Bronchial epithelial cell (primary cell): ENCODE results near the gene KCNN3. TPM values are rescaled to one million over a fixed set of nuclear protein-coding genes. Genes with fewer than 3 reads are reported as not detected.
A peak's percentile ranks its signal among the peaks of the same experiment; 100 is the strongest.

Source experiments
- DNase-seq: peaks from one replicate; pipeline ENCODE4 v3.0.0-alpha.2; 2010; ENCODE audit warnings: low read depth
- FAIRE-seq: peaks from 2 replicates; lab custom pipeline; 2011; peaks lifted over from hg19 to GRCh38; lab: Jason Lieb, UNC
- H3K27me3 ChIP-seq: 2 replicates; pipeline ENCODE4 v1.5.1; 2011; ENCODE audit warnings: low read length; ENCODE audit not compliant: control insufficient read depth, insufficient read depth
- H3K36me3 ChIP-seq: 2 replicates; pipeline ENCODE4 v1.5.1; 2011; ENCODE audit warnings: low read length; ENCODE audit not compliant: control insufficient read depth, insufficient read depth
- H3K4me3 ChIP-seq: 2 replicates; pipeline ENCODE4 v1.5.1; 2011; ENCODE audit warnings: mild to moderate bottlenecking, low read depth, low read length, control low read depth
- CTCF ChIP-seq: IDR thresholded peaks from 2 replicates; pipeline ENCODE4 v1.5.1; 2011; ENCODE audit warnings: mild to moderate bottlenecking, moderate library complexity, low read length, control low read depth, inconsistent platforms; ENCODE audit not compliant: insufficient read depth, severe bottlenecking
- total RNA-seq: library from RNA; depleted of rRNA; stranded (reverse); fragments of >200 nt; gene quantifications from 2 replicates; pipeline ENCODE4 v1.2.1, GENCODE V29; 2014

Gene KCNN3
- total RNA-seq, 1 donor from 2014 or later: under 0.01 TPM

- Histone ChIP-seq H3K27me3 (no peaks in the 10 kb centered on the region), H3K4me3 (no peak overlapping the region), H3K36me3 (no peaks in the 10 kb centered on the region)
- no peak for FAIRE-seq
- no peak for DNase-seq
- no peak for TF ChIP-seq CTCF
These were observed 152.6 kb downstream of the KCNN3 start for GRCh38 chr1:154717528-154717924.

- no peak for FAIRE-seq
- Histone ChIP-seq H3K4me3 (no peak overlapping the region), H3K27me3 (no peaks in the 10 kb centered on the region), H3K36me3 (no peaks in the 10 kb centered on the region)
- DNase-seq: no peak
- no peak for TF ChIP-seq CTCF
These were observed 153.2 kb downstream of the KCNN3 start for GRCh38 chr1:154716614-154717527.

- peak; percentile 52 for DNase-seq
- no peak for FAIRE-seq
- no peak for TF ChIP-seq CTCF
- H3K4me3 ChIP-seq: no peak overlapping the region
- no peaks in the 10 kb centered on the region for H3K27me3 ChIP-seq
- H3K36me3 ChIP-seq: no peaks in the 10 kb centered on the region
These were observed 154.1 kb downstream of the KCNN3 start for GRCh38 chr1:154716011-154716410.

GRCh38 chr1:154715385-154715784, 154.7 kb downstream of the KCNN3 start:
- FAIRE-seq: no peak
- DNase-seq: no peak
- Histone ChIP-seq H3K4me3 (no peak overlapping the region), H3K27me3 (no peaks in the 10 kb centered on the region), H3K36me3 (no peaks in the 10 kb centered on the region)
- TF ChIP-seq CTCF: no peak

GRCh38 chr1:154714638-154715037, 155.4 kb downstream of the KCNN3 start:
- no peaks in the 10 kb centered on the region for H3K36me3 ChIP-seq
- H3K27me3 ChIP-seq: no peaks in the 10 kb centered on the region
- TF ChIP-seq CTCF: no peak
- FAIRE-seq: no peak
- peak; percentile 20 for DNase-seq
- H3K4me3 ChIP-seq: no peak overlapping the region
